Measurements from ENCODE around the gene TPRN.

Gene TPRN

GRCh38 chr9:137235424-137236237 lies 35.1 kb upstream of the TPRN start:
- no peak overlapping the region for H2BK12ac ChIP-seq (ENCODE audit: low read length in 2 of 2)
- no peak for DNase-seq
- H2BK120ac ChIP-seq (ENCODE audit: low read depth, low read length) = no peak overlapping the region
- no peak overlapping the region for H3K4ac ChIP-seq (ENCODE audit: low read depth in 1 of 2, low read length in 2 of 2)
- no peaks in the 10 kb centered on the region for H3K9me3 ChIP-seq (ENCODE audit: control insufficient read depth, low read length)
- H3K27ac ChIP-seq (ENCODE audit: low read length, poor library complexity, severe bottlenecking) = no peak overlapping the region
- no peak overlapping the region for H2AFZ ChIP-seq (ENCODE audit: low read depth, low read length)
- no peak overlapping the region for H3K4me2 ChIP-seq (ENCODE audit: low read length, poor library complexity, severe bottlenecking)
- H3K14ac ChIP-seq (ENCODE audit: low read length in 2 of 2) = no peak overlapping the region
- H2BK5ac ChIP-seq (ENCODE audit: low read depth, low read length, poor library complexity, severe bottlenecking) = no peak overlapping the region
- H4K91ac ChIP-seq (ENCODE audit: low read length) = no peak overlapping the region
- peaks cover 0 to 3% of the 10 kb centered on the region in 2 experiments for H3K36me3 ChIP-seq (ENCODE audit: control insufficient read depth in 1 of 2, insufficient read depth in 2 of 2, low read depth in 1 of 2, low read length in 2 of 2)
- peaks cover 21% of the 10 kb centered on the region for H3K79me1 ChIP-seq (replicated peaks; ENCODE audit: low read length, poor library complexity, severe bottlenecking)
- H2AK5ac ChIP-seq (ENCODE audit: low read length, severe bottlenecking) = no peak overlapping the region
- H3K27me3 ChIP-seq (ENCODE audit: control insufficient read depth in 1 of 2, insufficient read depth in 1 of 2, low read length in 2 of 2) = peaks cover 0 to 46% of the 10 kb centered on the region in 2 experiments
- 84% methylated on average over 35 of the region's 35 CpGs for whole genome bisulfite sequencing
- no peak overlapping the region for H2BK15ac ChIP-seq (ENCODE audit: low read depth, poor library complexity, severe bottlenecking)
- H4K8ac ChIP-seq (ENCODE audit: low read length) = no peak overlapping the region
- H3K4me1 ChIP-seq (ENCODE audit: control insufficient read depth, insufficient read depth, low read depth, low read length) = peaks cover 36% of the 10 kb centered on the region
- H3K9ac ChIP-seq (ENCODE audit: low read length) = no peak overlapping the region
- H3K18ac ChIP-seq (ENCODE audit: low read depth in 1 of 2, low read length in 2 of 2) = no peak overlapping the region
- H3K4me3 ChIP-seq (ENCODE audit: insufficient read depth in 1 of 2, low read depth in 1 of 2, low read length in 2 of 2) = no peak overlapping the region
- H3K23ac ChIP-seq (ENCODE audit: low read length in 2 of 2) = no peak overlapping the region

GRCh38 chr9:137234758-137235423 lies 34.4 kb upstream of the TPRN start:
- H3K4me2 ChIP-seq (ENCODE audit: low read length, poor library complexity, severe bottlenecking) = no peak overlapping the region
- peaks cover 0 to 3% of the 10 kb centered on the region in 2 experiments for H3K36me3 ChIP-seq (ENCODE audit: control insufficient read depth in 1 of 2, insufficient read depth in 2 of 2, low read depth in 1 of 2, low read length in 2 of 2)
- H3K4ac ChIP-seq (ENCODE audit: low read depth in 1 of 2, low read length in 2 of 2) = no peak overlapping the region
- no peak overlapping the region for H3K9ac ChIP-seq (ENCODE audit: low read length)
- peaks cover 21% of the 10 kb centered on the region for H3K79me1 ChIP-seq (replicated peaks; ENCODE audit: low read length, poor library complexity, severe bottlenecking)
- no peak overlapping the region for H3K18ac ChIP-seq (ENCODE audit: low read depth in 1 of 2, low read length in 2 of 2)
- H4K91ac ChIP-seq (ENCODE audit: low read length) = no peak overlapping the region
- no peak for DNase-seq
- no peak overlapping the region for H2BK15ac ChIP-seq (ENCODE audit: low read depth, poor library complexity, severe bottlenecking)
- no peak overlapping the region for H3K27ac ChIP-seq (ENCODE audit: low read length, poor library complexity, severe bottlenecking)
- H3K9me3 ChIP-seq (ENCODE audit: control insufficient read depth, low read length) = no peaks in the 10 kb centered on the region
- H3K14ac ChIP-seq (ENCODE audit: low read length in 2 of 2) = no peak overlapping the region
- no peak overlapping the region for H2BK5ac ChIP-seq (ENCODE audit: low read depth, low read length, poor library complexity, severe bottlenecking)
- H2BK12ac ChIP-seq (ENCODE audit: low read length in 2 of 2) = no peak overlapping the region
- H4K8ac ChIP-seq (ENCODE audit: low read length) = no peak overlapping the region
- no peak overlapping the region for H2AFZ ChIP-seq (ENCODE audit: low read depth, low read length)
- H2AK5ac ChIP-seq (ENCODE audit: low read length, severe bottlenecking) = no peak overlapping the region
- peaks cover 0 to 53% of the 10 kb centered on the region in 2 experiments for H3K27me3 ChIP-seq (ENCODE audit: control insufficient read depth in 1 of 2, insufficient read depth in 1 of 2, low read length in 2 of 2)
- no peak overlapping the region for H2BK120ac ChIP-seq (ENCODE audit: low read depth, low read length)
- no peak overlapping the region for H3K4me3 ChIP-seq (ENCODE audit: insufficient read depth in 1 of 2, low read depth in 1 of 2, low read length in 2 of 2)
- 87% methylated on average over 17 of the region's 18 CpGs for WGBS
- H3K4me1 ChIP-seq (ENCODE audit: control insufficient read depth, insufficient read depth, low read depth, low read length) = peaks cover 36% of the 10 kb centered on the region
- no peak overlapping the region for H3K23ac ChIP-seq (ENCODE audit: low read length in 2 of 2)

DNA sequence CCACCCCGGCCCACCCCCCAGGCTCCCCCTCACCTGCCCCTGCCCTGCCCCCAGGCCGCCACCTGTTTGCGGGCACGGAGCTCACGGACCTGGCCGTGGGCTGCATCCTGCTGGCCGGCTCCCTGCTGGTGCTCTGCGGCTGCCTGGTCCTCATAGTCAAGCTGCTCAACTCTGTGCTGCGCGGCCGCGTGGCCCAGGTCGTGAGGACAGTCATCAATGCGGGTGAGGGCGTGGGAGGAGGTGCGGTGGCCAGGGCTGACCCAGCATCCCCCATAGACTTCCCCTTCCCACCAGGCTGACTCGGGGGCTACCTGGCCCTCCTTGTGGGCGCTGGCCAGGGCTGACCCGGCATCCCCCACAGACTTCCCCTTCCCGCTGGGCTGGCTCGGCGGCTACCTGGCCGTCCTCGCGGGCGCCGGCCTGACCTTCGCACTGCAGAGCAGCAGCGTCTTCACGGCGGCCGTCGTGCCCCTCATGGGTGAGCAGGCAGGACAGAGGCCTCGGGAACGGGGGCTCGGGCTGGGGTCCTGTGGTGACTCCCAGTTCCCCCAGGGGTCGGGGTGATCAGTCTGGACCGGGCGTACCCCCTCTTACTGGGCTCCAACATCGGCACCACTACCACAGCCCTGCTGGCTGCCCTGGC lies 33.6 kb upstream of the TPRN start:
- Histone ChIP-seq H3K18ac (ENCODE audit: low read depth in 1 of 2, low read length in 2 of 2) (no peak overlapping the region), H2AK5ac (ENCODE audit: low read length, severe bottlenecking) (no peak overlapping the region), H3K27me3 (ENCODE audit: control insufficient read depth in 1 of 2, insufficient read depth in 1 of 2, low read length in 2 of 2) (peaks cover 0 to 60% of the 10 kb centered on the region in 2 experiments), H3K9me3 (ENCODE audit: control insufficient read depth, low read length) (no peaks in the 10 kb centered on the region), H4K91ac (ENCODE audit: low read length) (peak overlapping the region; percentile 6), H4K8ac (ENCODE audit: low read length) (no peak overlapping the region), H3K27ac (ENCODE audit: low read length, poor library complexity, severe bottlenecking) (no peak overlapping the region), H3K14ac (ENCODE audit: low read length in 2 of 2) (no peak overlapping the region), H2BK12ac (ENCODE audit: low read length in 2 of 2) (no peak overlapping the region), H2BK120ac (ENCODE audit: low read depth, low read length) (no peak overlapping the region), H3K79me1 (replicated peaks; ENCODE audit: low read length, poor library complexity, severe bottlenecking) (peaks cover 21% of the 10 kb centered on the region), H2BK5ac (ENCODE audit: low read depth, low read length, poor library complexity, severe bottlenecking) (no peak overlapping the region), H2AFZ (ENCODE audit: low read depth, low read length) (no peak overlapping the region), H3K36me3 (ENCODE audit: control insufficient read depth in 1 of 2, insufficient read depth in 2 of 2, low read depth in 1 of 2, low read length in 2 of 2) (peaks cover 0 to 3% of the 10 kb centered on the region in 2 experiments), H3K23ac (ENCODE audit: low read length in 2 of 2) (no peak overlapping the region), H3K4ac (ENCODE audit: low read depth in 1 of 2, low read length in 2 of 2) (no peak overlapping the region), H3K4me1 (ENCODE audit: control insufficient read depth, insufficient read depth, low read depth, low read length) (peaks cover 35% of the 10 kb centered on the region), H3K4me3 (ENCODE audit: insufficient read depth in 1 of 2, low read depth in 1 of 2, low read length in 2 of 2) (no peak overlapping the region), H3K9ac (ENCODE audit: low read length) (no peak overlapping the region), H2BK15ac (ENCODE audit: low read depth, poor library complexity, severe bottlenecking) (no peak overlapping the region), H3K4me2 (ENCODE audit: low read length, poor library complexity, severe bottlenecking) (no peak overlapping the region)
- 89% methylated on average over 39 of the region's 40 CpGs for WGBS
- DNase-seq = no peak
